GM23338 (cell line): ENCODE results near the gene LHX3.

ENCODE experiments used
- EZH2 ChIP-seq: fragments of 200-600 bp; sonication (generic); IDR thresholded peaks from one replicate; pipeline ENCODE4 v1.8.0; 2017; ENCODE audit warnings: antibody characterized with exemption, mild to moderate bottlenecking, low read depth; ENCODE audit not compliant: unreplicated experiment
- EZH2phosphoT487 ChIP-seq: fragments of 200-600 bp; sonication (generic); IDR thresholded peaks from one replicate; pipeline ENCODE4 v1.8.1; 2018; ENCODE audit warnings: antibody characterized with exemption; ENCODE audit not compliant: unreplicated experiment
- POLR2AphosphoS5 ChIP-seq: IDR thresholded peaks from 2 replicates; pipeline ENCODE4 v1.6.1; 2016; ENCODE audit warnings: antibody characterized with exemption, low read depth
- REST ChIP-seq: IDR thresholded peaks from one replicate; pipeline ENCODE4 v1.6.1; 2018; ENCODE audit warnings: antibody characterized with exemption; ENCODE audit not compliant: unreplicated experiment
- ZNF114 ChIP-seq: fragments of 250-450 bp; sonication (Bioruptor Pico); IDR thresholded peaks from 2 replicates; pipeline ENCODE4 v1.5.0; 2020; ENCODE audit warnings: mild to moderate bottlenecking, moderate library complexity
- TF ChIP-seq, protein P1 (sequence below), 2 experiments: fragments of 200-600 bp in 1 of 2; sonication (generic) in 1 of 2; conservative IDR thresholded peaks; 2 replicates each; pipeline versions ENCODE4 v1.5.1 to v1.6.1; 2016 to 2017; ENCODE audit warnings: antibody characterized with exemption in 2 of 2, low read depth in 2 of 2, mild to moderate bottlenecking in 2 of 2, moderate library complexity in 1 of 2

GRCh38 chr9:136178061-136178772 is 26.7 kb downstream of the LHX3 start:
- TF ChIP-seq, protein P1, sequence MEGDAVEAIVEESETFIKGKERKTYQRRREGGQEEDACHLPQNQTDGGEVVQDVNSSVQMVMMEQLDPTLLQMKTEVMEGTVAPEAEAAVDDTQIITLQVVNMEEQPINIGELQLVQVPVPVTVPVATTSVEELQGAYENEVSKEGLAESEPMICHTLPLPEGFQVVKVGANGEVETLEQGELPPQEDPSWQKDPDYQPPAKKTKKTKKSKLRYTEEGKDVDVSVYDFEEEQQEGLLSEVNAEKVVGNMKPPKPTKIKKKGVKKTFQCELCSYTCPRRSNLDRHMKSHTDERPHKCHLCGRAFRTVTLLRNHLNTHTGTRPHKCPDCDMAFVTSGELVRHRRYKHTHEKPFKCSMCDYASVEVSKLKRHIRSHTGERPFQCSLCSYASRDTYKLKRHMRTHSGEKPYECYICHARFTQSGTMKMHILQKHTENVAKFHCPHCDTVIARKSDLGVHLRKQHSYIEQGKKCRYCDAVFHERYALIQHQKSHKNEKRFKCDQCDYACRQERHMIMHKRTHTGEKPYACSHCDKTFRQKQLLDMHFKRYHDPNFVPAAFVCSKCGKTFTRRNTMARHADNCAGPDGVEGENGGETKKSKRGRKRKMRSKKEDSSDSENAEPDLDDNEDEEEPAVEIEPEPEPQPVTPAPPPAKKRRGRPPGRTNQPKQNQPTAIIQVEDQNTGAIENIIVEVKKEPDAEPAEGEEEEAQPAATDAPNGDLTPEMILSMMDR (conservative IDR thresholded peaks at IDR 0.05; ENCODE audit: low read depth in 2 of 2), result no peak
- no peak for TF ChIP-seq POLR2AphosphoS5
- TF ChIP-seq EZH2phosphoT487, result no peak
- no peak for TF ChIP-seq ZNF114 (CRISPR knock-in tag)
- TF ChIP-seq REST, result no peak
- TF ChIP-seq EZH2, result no peak
